Posterior vena cava (tissue), 2 donors: ENCODE measurements around the gene TUBGCP4. TPM values are rescaled to one million over a fixed set of nuclear protein-coding genes. Genes with fewer than 3 reads are reported as not detected.
"Not testable (repeated sequence)": the region's sequence is repeated elsewhere in the genome, so short reads cannot be mapped to it uniquely, and the experiment has no call there.

ENCODE experiments used
- DNase-seq: peaks from one replicate; pipeline ENCODE4 v3.0.0-alpha.2; 2020; ENCODE audit warnings: low spot score
- intact Hi-C, 2 donors: fragments of 100-400 bp; cut with DNase I; formaldehyde crosslinking; loops; one replicate each; pipeline versions ENCODE4 v1.14.1 to v1.14.2; 2022 to 2023
- total RNA-seq, 2 donors: library from RNA; stranded (reverse); fragmentation: NEBNext Ultra II Directional; extraction: Animal tissue kit (Norgen Biotek cat#: 25700); gene quantifications; one replicate each; pipeline ENCODE4 v1.2.1, GENCODE V29; 2021
- donor health status: DM: yes; HTN: yes; CAD: no.
- donor health status: DM: yes; HTN: yes; CAD: no.

Gene TUBGCP4
- total RNA-seq, 2 donors from 2014 or later, result 11.9 to 12.4 TPM

DNA sequence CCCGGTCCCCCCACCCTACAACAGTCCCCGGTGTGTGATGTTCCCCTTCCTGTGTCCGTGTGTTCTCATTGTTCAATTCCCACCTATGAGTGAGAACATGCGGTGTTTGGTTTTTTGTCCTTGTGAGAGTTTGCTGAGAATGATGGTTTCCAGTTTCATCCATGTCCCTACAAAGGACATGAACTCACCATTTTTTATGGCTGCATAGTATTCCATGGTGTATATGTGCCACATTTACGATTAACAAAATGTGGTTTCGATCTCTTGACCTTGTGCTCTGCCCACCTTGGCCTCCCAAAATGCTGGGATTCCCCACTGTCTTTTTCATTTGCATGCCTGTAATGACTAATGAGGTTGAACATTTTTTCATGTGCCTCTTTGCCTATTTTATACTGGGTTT, 22.7 kb downstream of the TUBGCP4 start:
- intact Hi-C loops, DNase-seq: not testable (repeated sequence)

GRCh38 chr15:43402255-43402654, 31.4 kb downstream of the TUBGCP4 start:
- DNase-seq, result no peak
- intact Hi-C loops, result no loop called here

GRCh38 chr15:43403616-43404015, 32.7 kb downstream of the TUBGCP4 start:
- intact Hi-C loops, result no loop called here

DNA sequence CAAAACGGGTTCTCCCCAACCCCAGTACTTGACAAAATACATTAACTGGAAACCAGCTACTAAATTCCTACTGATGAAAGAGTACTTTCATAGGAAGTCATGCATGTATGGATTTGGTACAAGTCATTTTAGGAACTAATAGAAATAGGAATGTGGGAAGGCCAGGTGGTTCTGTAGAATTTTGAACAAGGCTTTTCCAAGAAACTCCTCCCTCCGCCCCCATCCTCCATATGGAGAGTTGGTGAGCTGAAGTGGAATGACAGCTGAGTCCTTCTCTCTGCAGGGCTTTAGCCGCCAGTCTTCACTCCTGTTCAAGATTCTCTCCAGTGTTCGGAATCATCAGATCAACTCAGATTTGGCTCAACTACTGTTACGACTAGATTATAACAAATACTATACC, 33.2 kb downstream of the TUBGCP4 start:
- intact Hi-C loops, result no loop called here

More at GRCh38 chr15:43403616-43404015, 32.7 kb downstream of the TUBGCP4 start:
- no peak for DNase-seq

GRCh38 chr15:43406189-43406588, 35.3 kb downstream of the TUBGCP4 start:
- intact Hi-C loops, result no loop called here
- no peak for DNase-seq

More for the DNA sequence above, 33.2 kb downstream of the TUBGCP4 start:
- DNase-seq, result no peak

- DNase-seq, result no peak
- intact Hi-C loops, result no loop called here
Observed at GRCh38 chr15:43406808-43407207, 35.9 kb downstream of the TUBGCP4 start.

DNA sequence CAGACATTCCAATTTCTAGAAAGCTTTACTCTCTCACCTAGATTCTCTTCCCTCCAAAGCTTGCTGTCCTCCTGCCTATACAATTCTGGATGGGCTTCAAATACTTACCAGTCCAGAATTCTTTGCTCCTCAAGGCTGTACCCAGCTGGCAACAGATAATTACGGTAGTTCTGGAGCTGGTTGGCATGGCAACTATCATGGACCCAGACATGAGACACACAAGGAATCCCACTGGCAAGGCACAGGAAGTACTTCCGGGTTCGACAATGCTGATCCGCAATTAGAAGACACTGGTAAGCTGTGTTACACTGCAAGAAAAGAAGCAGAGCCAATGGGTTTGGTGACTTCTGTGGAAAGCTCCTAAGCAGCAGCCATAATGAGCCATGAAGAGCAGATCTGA, 37.9 kb downstream of the TUBGCP4 start:
- intact Hi-C loops, result no loop called here
- DNase-seq, result no peak

DNA sequence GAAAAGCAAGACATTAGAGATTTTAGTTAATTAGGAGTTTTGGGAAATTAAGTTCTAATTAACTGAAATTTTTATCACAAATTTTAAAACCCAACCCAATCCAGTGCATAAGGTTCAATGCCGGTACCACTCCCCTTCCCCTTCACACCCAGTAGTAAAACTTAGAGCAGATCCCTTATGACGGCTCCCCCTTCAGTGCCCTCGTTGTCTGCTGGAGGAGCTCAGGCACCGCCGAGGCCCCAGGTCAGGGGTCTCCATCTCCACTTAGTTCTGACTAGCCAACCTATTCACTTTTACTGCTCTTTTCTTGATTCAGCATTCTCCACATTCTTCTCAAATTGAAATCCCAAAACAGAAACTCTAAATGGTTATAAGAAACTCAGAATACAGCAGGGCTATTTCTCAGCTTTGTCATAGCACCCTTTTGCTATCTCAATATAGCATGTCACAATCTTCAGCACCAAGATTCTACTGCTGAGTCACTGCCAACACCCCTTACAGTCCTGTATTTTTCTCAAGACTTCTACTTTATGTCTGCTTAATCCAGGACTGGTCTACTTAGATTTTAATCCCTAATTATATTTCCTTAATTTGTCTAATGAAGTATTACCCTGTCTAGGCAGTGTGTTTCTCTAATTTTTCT, 39.8 kb downstream of the TUBGCP4 start:
- no peak for DNase-seq
- intact Hi-C loops, result no loop called here

GRCh38 chr15:43412096-43412495, 41.2 kb downstream of the TUBGCP4 start:
- intact Hi-C loops, result no loop called here
- no peak for DNase-seq

DNA sequence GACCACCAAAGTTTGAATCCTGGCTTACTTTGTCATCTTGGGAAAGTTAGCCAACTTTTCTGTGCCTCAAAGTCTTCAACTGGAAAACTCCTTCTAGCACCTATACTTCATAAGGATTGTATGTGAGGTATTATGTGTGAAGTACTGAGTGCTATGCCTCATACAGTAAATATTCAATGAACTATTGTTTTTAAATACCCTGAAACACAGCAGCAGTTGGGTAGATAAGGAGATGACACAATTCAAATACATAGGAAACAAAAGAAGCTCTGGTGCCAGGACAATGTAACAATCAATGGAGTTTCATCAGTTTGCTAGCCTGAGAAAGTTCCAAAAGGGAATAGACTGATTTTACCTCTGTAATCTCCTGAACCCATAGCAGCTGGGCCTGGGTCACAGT, 43.3 kb downstream of the TUBGCP4 start:
- DNase-seq, result no peak
- intact Hi-C loops, result no loop called here

- intact Hi-C loops, result no loop called here
- DNase-seq, result no peak
Observed at GRCh38 chr15:43420435-43420834, 49.5 kb downstream of the TUBGCP4 start.

GRCh38 chr15:43420876-43421275, 50.0 kb downstream of the TUBGCP4 start:
- intact Hi-C loops, result no loop called here
- no peak for DNase-seq

GRCh38 chr15:43423793-43424192, 52.9 kb downstream of the TUBGCP4 start:
- intact Hi-C loops, result no loop called here
- DNase-seq, result no peak

GRCh38 chr15:43429687-43430086, 58.8 kb downstream of the TUBGCP4 start:
- intact Hi-C loops, result no loop called here
- DNase-seq, result no peak

DNA sequence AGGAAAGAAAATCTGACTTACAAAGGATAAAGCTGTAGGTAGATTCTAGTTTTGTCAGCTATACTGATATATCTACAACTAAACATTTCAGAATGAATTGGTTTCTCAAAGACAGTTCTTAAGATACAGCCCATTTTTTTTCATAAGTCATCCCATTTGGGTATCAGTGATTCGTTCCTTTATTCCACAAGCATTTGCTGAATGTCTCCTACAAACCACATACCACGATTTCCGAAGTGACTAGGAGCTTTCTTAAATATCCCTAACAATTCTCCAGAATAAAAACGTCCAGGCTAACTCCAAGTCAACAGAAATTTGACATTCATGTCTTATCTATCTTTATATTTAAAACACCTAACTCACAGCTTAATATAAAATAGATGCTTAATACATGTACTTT, 62.3 kb downstream of the TUBGCP4 start:
- intact Hi-C loops, result no loop called here
- DNase-seq, result no peak

GRCh38 chr15:43433661-43434303, 62.9 kb downstream of the TUBGCP4 start:
- no peak for DNase-seq
- intact Hi-C loops, result no loop called here

- intact Hi-C loops, result no loop called here
- no peak for DNase-seq
Observed at GRCh38 chr15:43434446-43434845, 63.5 kb downstream of the TUBGCP4 start.

- intact Hi-C loops, result no loop called here
- no peak for DNase-seq
Observed at GRCh38 chr15:43436395-43436794, 65.5 kb downstream of the TUBGCP4 start.

GRCh38 chr15:43439268-43439667, 68.4 kb downstream of the TUBGCP4 start:
- intact Hi-C loops, result no loop called here
- no peak for DNase-seq

GRCh38 chr15:43440721-43441281, 69.9 kb downstream of the TUBGCP4 start:
- intact Hi-C loops, result no loop called here
- DNase-seq, result no peak

DNA sequence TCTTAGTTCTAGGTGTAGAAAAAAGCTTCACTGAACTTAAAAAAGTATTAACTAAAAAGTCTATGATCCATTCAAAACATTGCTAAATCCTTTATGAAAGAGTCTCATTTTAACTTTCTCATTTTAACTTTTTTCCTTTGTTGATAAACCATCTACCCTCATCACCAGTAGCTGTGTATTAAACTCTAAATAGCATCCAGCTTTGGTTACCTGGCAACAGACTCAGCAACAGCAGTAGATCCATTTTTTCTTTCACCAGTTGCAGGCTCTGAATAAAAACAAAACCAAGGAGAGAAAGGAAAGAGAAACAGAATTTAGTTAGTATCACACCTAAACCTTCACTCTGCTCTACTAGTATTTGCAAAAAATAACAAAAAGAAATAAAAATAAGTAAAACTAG, 70.4 kb downstream of the TUBGCP4 start:
- intact Hi-C loops, result no loop called here
- no peak for DNase-seq
